ENCODE measurements around the gene SCYGR1.
"Not testable (repeated sequence)": the region's sequence is repeated elsewhere in the genome, so short reads cannot be mapped to it uniquely, and the experiment has no call there.

SCYGR1 gene

DNA sequence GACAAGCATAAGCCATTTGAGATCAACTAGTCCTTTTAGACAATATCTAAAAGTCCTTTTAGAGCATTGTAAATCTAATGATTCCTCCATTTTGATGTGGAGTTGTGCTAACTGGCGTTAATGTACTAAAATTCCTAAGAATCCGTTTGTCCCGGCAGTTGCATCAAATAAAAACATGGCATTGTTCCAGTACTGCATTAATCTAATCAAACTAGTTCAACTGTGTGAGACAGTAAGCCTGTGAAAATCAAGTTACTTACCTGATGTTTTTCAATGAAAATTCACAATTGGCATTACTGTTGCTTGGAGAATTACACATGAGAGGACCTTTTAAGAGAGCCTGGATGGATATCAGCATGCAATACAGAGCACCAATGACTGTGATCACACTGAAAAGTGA, 21.9 kb downstream of the SCYGR1 start:
- H3K4me1 ChIP-seq (ENCODE audit: control insufficient read depth in 1 of 2, insufficient read depth in 2 of 2, low read length in 2 of 2), result peaks cover 0 to 5% of the 10 kb centered on the region in 2 donors
- H3K36me3 ChIP-seq (ENCODE audit: control insufficient read depth in 1 of 2, insufficient read depth in 2 of 2, low read length in 2 of 2), result peaks cover 10% of the 10 kb centered on the region in 2 donors
- H3K27me3 ChIP-seq (ENCODE audit: low read depth, low read length), result no peaks in the 10 kb centered on the region
- H3K4me3 ChIP-seq (ENCODE audit: low read depth in 1 of 2, low read length in 2 of 2), result no peak overlapping the region
- H3K9me3 ChIP-seq (ENCODE audit: control insufficient read depth in 1 of 2, low read length in 2 of 2), result no peaks in the 10 kb centered on the region
- no peak overlapping the region for H3K27ac ChIP-seq (ENCODE audit: low read length)

GRCh38 chr2:227364585-227365263, 23.0 kb downstream of the SCYGR1 start:
- H3K9me3 ChIP-seq (ENCODE audit: control insufficient read depth in 1 of 2, low read length in 2 of 2); H3K4me1 ChIP-seq (ENCODE audit: control insufficient read depth in 1 of 2, insufficient read depth in 2 of 2, low read length in 2 of 2); H3K4me3 ChIP-seq (ENCODE audit: low read depth in 1 of 2, low read length in 2 of 2); H3K27me3 ChIP-seq (ENCODE audit: low read depth, low read length); H3K27ac ChIP-seq (ENCODE audit: low read length): not testable (repeated sequence)
- H3K36me3 ChIP-seq (ENCODE audit: control insufficient read depth in 1 of 2, insufficient read depth in 2 of 2, low read length in 2 of 2), result peaks cover 12 to 20% of the 10 kb centered on the region in 2 donors

DNA sequence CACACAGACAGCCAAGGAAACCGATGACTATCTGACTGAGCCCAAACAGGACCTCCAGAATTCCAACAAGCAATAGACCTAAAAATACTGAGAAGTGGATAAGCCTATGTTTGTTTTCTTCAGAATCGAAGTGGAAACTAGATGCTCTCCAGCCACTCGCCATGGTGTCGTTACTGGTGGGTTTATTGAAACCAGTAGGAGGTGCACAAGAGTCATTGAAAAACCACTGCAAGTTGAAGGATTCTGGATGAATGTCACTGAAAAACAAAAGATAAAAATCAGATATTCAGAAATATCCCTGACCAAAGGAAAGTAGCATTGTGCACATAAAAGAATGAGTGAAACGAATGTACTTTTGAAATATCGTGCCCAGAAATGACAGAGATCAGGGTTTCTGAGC, 24.0 kb downstream of the SCYGR1 start:
- Histone ChIP-seq H3K27ac (ENCODE audit: low read length) (no peak overlapping the region), H3K27me3 (ENCODE audit: low read depth, low read length) (no peaks in the 10 kb centered on the region), H3K36me3 (ENCODE audit: control insufficient read depth in 1 of 2, insufficient read depth in 2 of 2, low read length in 2 of 2) (peaks cover 19 to 30% of the 10 kb centered on the region in 2 donors), H3K4me1 (ENCODE audit: control insufficient read depth in 1 of 2, insufficient read depth in 2 of 2, low read length in 2 of 2) (peaks cover 0 to 5% of the 10 kb centered on the region in 2 donors), H3K4me3 (ENCODE audit: low read depth in 1 of 2, low read length in 2 of 2) (no peak overlapping the region), H3K9me3 (ENCODE audit: control insufficient read depth in 1 of 2, low read length in 2 of 2) (no peaks in the 10 kb centered on the region)

DNA sequence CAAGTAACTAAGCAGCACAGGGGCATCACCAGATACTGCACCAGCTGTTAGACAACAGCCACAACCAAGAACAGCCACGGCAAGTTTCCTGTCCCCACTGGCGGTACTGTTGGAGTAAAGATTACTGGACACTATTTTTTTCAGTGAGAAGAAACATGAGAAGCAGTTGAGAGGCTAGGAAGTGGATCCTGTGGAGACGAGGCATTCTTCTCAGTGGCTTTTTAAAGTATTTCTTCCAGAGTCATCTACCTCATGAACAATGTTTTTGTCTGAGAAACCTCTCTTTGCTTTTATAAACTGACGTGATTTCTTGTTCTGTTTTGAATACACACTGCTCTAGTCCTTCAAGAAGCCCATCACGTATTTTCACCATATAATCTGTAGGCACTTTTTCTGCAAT, 27.4 kb downstream of the SCYGR1 start:
- Histone ChIP-seq H3K9me3 (ENCODE audit: control insufficient read depth in 1 of 2, low read length in 2 of 2) (no peaks in the 10 kb centered on the region), H3K27me3 (ENCODE audit: low read depth, low read length) (no peaks in the 10 kb centered on the region), H3K4me1 (ENCODE audit: control insufficient read depth in 1 of 2, insufficient read depth in 2 of 2, low read length in 2 of 2) (no peaks in the 10 kb centered on the region), H3K4me3 (ENCODE audit: low read depth in 1 of 2, low read length in 2 of 2) (no peak overlapping the region), H3K36me3 (ENCODE audit: control insufficient read depth in 1 of 2, insufficient read depth in 2 of 2, low read length in 2 of 2) (peaks cover 43 to 59% of the 10 kb centered on the region in 2 donors), H3K27ac (ENCODE audit: low read length) (no peak overlapping the region)

DNA sequence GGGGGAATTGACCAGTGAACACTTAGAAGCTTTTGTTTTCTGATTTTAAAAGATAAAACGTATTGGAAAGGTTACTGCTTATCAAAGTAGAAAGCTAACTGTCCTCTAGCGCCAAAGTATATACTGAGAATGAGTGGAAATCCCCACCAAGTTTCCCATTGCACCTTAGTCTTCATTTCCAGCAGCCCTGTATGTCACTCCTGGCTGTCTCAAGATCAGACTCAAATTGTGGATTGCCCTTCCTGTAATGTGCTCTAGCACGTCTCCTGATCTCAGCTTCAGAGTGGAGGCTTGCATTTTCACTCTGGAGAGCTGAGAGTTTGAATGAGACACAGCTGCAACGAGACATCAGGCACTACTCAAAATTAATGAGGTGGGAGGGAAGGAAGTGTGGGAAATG, 36.1 kb downstream of the SCYGR1 start:
- Histone ChIP-seq H3K4me1 (ENCODE audit: control insufficient read depth in 1 of 2, insufficient read depth in 2 of 2, low read length in 2 of 2) (no peaks in the 10 kb centered on the region), H3K27me3 (ENCODE audit: low read depth, low read length) (no peaks in the 10 kb centered on the region), H3K36me3 (ENCODE audit: control insufficient read depth in 1 of 2, insufficient read depth in 2 of 2, low read length in 2 of 2) (peaks cover 23 to 30% of the 10 kb centered on the region in 2 donors), H3K27ac (ENCODE audit: low read length) (no peak overlapping the region), H3K4me3 (ENCODE audit: low read depth in 1 of 2, low read length in 2 of 2) (no peak overlapping the region), H3K9me3 (ENCODE audit: control insufficient read depth in 1 of 2, low read length in 2 of 2) (no peaks in the 10 kb centered on the region)

DNA sequence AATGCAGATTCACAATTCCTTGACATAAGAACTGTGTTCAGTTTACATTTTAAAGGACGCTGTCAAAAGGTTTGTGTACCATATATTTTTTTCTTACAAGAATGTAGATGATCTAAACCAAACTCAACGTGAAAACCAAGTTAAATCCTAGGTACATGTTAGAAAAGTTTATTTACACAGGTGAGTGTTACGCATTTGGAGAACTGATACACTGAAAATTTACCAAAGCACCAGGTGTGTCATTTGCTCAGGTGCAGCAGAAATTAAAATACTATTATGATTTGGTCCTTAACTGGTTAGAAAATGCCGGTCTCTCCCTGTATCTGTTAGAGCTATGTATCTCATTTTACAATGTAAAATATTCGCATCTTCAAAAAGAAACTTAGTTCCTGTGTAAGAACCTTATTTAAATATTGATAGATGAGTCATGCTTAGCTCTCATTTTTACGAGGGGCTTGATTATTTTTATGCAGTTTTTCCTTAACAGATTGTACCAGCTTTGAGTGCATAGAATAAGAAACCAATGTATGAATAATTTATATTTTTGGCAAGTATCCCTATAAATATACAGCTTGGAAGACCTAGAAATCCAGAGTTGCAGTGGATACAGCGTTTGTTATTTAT, 37.6 kb downstream of the SCYGR1 start:
- Histone ChIP-seq H3K36me3 (ENCODE audit: control insufficient read depth in 1 of 2, insufficient read depth in 2 of 2, low read length in 2 of 2) (peaks cover 14 to 19% of the 10 kb centered on the region in 2 donors), H3K4me1 (ENCODE audit: control insufficient read depth in 1 of 2, insufficient read depth in 2 of 2, low read length in 2 of 2) (peaks cover 0 to 3% of the 10 kb centered on the region in 2 donors), H3K4me3 (ENCODE audit: low read depth in 1 of 2, low read length in 2 of 2) (no peak overlapping the region), H3K27me3 (ENCODE audit: low read depth, low read length) (no peaks in the 10 kb centered on the region), H3K9me3 (ENCODE audit: control insufficient read depth in 1 of 2, low read length in 2 of 2) (no peaks in the 10 kb centered on the region), H3K27ac (ENCODE audit: low read length) (no peak overlapping the region)

DNA sequence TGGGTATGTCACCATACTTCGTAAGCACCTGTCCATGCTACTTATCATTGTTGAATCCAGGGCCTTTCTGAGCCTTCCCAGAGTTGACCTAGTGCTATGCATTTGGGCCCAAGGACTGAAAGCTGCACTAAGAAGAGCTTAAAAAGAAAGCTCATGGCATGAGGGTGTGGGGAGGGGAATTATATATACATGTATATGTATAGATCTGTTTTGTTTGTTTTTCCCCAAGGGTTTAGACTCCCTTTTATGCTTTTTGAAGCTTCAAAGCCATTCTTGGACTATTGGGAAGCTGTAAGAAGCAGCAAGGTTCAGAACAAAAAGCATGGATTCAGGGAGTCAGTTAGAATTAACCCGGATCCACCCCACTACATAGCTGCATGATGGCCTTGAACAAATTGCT, 39.4 kb downstream of the SCYGR1 start:
- Histone ChIP-seq H3K27ac (ENCODE audit: low read length) (no peak overlapping the region), H3K36me3 (ENCODE audit: control insufficient read depth in 1 of 2, insufficient read depth in 2 of 2, low read length in 2 of 2) (peaks cover 13 to 19% of the 10 kb centered on the region in 2 donors), H3K9me3 (ENCODE audit: control insufficient read depth in 1 of 2, low read length in 2 of 2) (no peaks in the 10 kb centered on the region), H3K4me1 (ENCODE audit: control insufficient read depth in 1 of 2, insufficient read depth in 2 of 2, low read length in 2 of 2) (peaks cover 0 to 5% of the 10 kb centered on the region in 2 donors), H3K4me3 (ENCODE audit: low read depth in 1 of 2, low read length in 2 of 2) (no peak overlapping the region), H3K27me3 (ENCODE audit: low read depth, low read length) (no peaks in the 10 kb centered on the region)

DNA sequence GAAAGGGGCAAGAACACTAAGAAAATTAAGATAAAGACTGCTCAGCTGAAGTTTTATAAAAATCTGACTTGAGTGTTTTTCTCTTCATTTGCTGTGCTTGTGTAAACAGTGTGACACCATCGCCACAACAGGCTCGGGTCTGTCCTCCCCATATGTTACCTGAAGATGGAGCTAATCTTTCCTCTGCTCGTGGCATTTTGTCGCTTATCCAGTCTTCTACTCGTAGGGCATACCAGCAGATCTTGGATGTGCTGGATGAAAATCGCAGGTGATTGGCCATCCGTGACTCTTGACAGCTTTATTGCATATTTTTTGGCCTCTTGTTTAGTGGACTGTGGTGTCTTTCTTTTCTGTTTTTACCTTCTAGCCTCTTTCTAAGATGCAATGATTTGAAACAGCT, 40.6 kb downstream of the SCYGR1 start:
- H3K9me3 ChIP-seq (ENCODE audit: control insufficient read depth in 1 of 2, low read length in 2 of 2), result no peaks in the 10 kb centered on the region
- peaks cover 0 to 5% of the 10 kb centered on the region in 2 donors for H3K4me1 ChIP-seq (ENCODE audit: control insufficient read depth in 1 of 2, insufficient read depth in 2 of 2, low read length in 2 of 2)
- no peaks in the 10 kb centered on the region for H3K27me3 ChIP-seq (ENCODE audit: low read depth, low read length)
- H3K27ac ChIP-seq (ENCODE audit: low read length), result no peak overlapping the region
- no peak overlapping the region for H3K4me3 ChIP-seq (ENCODE audit: low read depth in 1 of 2, low read length in 2 of 2)
- H3K36me3 ChIP-seq (ENCODE audit: control insufficient read depth in 1 of 2, insufficient read depth in 2 of 2, low read length in 2 of 2), result peaks cover 3 to 22% of the 10 kb centered on the region in 2 donors

DNA sequence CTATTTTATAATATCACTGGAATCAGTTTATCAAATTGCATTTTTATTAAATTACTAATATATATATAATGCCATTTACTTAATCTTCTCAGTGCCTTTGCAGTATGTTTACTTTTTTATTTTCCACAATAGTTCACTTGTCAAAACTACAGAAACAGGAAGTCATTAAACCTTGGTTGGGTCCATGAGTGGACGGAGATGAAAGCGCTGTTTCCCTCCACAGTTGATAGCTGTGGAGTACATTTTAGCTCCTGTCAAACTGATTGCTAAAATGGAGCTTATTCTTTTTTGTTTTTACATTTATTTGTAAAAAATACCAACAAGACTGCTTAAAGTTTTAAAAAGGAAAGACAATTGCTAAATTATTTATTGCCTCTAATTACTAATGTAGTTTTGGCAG, 43.5 kb downstream of the SCYGR1 start:
- H3K9me3 ChIP-seq (ENCODE audit: control insufficient read depth in 1 of 2, low read length in 2 of 2), result no peaks in the 10 kb centered on the region
- peaks cover 0 to 20% of the 10 kb centered on the region in 2 donors for H3K36me3 ChIP-seq (ENCODE audit: control insufficient read depth in 1 of 2, insufficient read depth in 2 of 2, low read length in 2 of 2)
- H3K4me1 ChIP-seq (ENCODE audit: control insufficient read depth in 1 of 2, insufficient read depth in 2 of 2, low read length in 2 of 2), result peaks cover 0 to 5% of the 10 kb centered on the region in 2 donors
- H3K4me3 ChIP-seq (ENCODE audit: low read depth in 1 of 2, low read length in 2 of 2), result no peak overlapping the region
- no peak overlapping the region for H3K27ac ChIP-seq (ENCODE audit: low read length)
- no peaks in the 10 kb centered on the region for H3K27me3 ChIP-seq (ENCODE audit: low read depth, low read length)

GRCh38 chr2:227341553-227341952, 46.2 kb downstream of the SCYGR1 start:
- Histone ChIP-seq H3K9me3 (ENCODE audit: control insufficient read depth in 1 of 2, low read length in 2 of 2) (no peaks in the 10 kb centered on the region), H3K36me3 (ENCODE audit: control insufficient read depth in 1 of 2, insufficient read depth in 2 of 2, low read length in 2 of 2) (peaks cover 0 to 18% of the 10 kb centered on the region in 2 donors), H3K27ac (ENCODE audit: low read length) (no peak overlapping the region), H3K4me3 (ENCODE audit: low read depth in 1 of 2, low read length in 2 of 2) (no peak overlapping the region), H3K27me3 (ENCODE audit: low read depth, low read length) (no peaks in the 10 kb centered on the region), H3K4me1 (ENCODE audit: control insufficient read depth in 1 of 2, insufficient read depth in 2 of 2, low read length in 2 of 2) (peaks cover 0 to 5% of the 10 kb centered on the region in 2 donors)

GRCh38 chr2:227340106-227340505, 47.6 kb downstream of the SCYGR1 start:
- Histone ChIP-seq H3K9me3 (ENCODE audit: control insufficient read depth in 1 of 2, low read length in 2 of 2) (no peaks in the 10 kb centered on the region), H3K27me3 (ENCODE audit: low read depth, low read length) (no peaks in the 10 kb centered on the region), H3K27ac (ENCODE audit: low read length) (no peak overlapping the region), H3K4me1 (ENCODE audit: control insufficient read depth in 1 of 2, insufficient read depth in 2 of 2, low read length in 2 of 2) (peaks cover 0 to 1% of the 10 kb centered on the region in 2 donors), H3K4me3 (ENCODE audit: low read depth in 1 of 2, low read length in 2 of 2) (no peak overlapping the region), H3K36me3 (ENCODE audit: control insufficient read depth in 1 of 2, insufficient read depth in 2 of 2, low read length in 2 of 2) (peaks cover 10 to 18% of the 10 kb centered on the region in 2 donors)

Data from muscle layer of duodenum (tissue), 2 donors.